D721Med (cell line): Measurements from ENCODE around the gene TEX35.

Experiments
- DNase-seq: peaks from one replicate; pipeline ENCODE4 v3.0.0; 2011; ENCODE audit warnings: low spot score; ENCODE audit not compliant: insufficient read length
- FAIRE-seq: peaks from 2 replicates; lab custom pipeline; 2011; peaks lifted over from hg19 to GRCh38; lab: Jason Lieb, UNC
- CTCF ChIP-seq: IDR thresholded peaks from 2 replicates; pipeline ENCODE4 v1.5.1; 2012; ENCODE audit warnings: mild to moderate bottlenecking, control low read depth; ENCODE audit not compliant: insufficient read depth; ENCODE audit errors: missing control alignments

TEX35 gene

DNA sequence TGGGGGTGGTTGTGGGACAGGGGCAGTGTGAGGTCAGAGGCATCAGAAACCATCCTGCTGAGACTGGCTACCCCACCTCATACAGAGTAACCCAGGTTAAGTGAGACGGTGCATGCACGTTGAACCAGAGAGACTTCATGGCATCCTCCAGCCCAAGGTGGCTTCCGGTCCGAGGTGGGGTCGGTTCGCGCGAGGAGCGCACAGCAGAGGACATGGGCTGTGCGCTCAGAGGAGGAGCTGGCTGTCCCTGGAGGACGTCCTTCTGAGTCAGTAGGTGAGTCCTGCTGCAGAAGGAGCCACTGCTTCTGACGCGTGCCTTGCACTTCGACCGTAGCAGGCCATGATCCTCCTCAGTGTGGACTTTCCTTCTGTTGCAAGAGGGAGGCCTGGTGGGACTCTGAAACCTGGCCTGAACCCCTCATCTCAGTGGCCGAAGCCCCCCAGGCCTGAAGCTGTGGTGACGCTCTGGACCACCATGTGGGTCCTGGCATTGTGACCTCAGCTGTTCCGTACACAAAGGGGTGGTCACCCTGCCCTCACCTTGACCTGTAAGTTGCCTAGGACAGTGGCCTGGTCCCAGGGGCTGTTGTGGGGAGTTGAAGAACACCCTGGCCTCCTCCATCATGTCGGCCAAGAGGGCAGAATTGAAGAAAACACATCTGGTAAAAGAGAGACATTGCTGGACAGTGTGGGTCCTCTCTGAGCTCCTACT, at the start of gene TEX35:
TEX35 (plus strand) TSS at position 544 of the 712 bp plus-strand sequence; CDS start at position 624, 80 bp downstream.
- no peak for DNase-seq
- TF ChIP-seq CTCF = no peak
- FAIRE-seq = no peak

DNA sequence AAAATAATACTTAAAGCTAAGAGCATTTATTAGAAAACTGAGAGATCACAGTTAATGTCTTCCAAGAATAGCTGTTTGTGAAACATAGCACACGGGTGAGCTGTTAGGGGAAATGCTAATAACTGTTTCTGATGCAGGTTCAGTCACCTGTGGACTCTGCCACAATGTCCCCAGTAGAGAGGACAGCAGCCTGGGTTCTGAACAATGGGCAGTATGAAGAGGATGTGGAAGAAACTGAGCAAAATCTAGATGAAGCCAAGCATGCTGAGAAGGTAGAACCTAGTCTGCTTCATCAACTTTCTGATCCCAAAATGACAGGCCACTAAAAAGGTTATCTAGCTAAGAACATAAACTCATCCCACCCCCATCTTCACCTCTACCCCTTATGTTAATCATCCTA, 48.8 kb upstream of the TEX35 start:
- FAIRE-seq (no peak), DNase-seq (no peak)
- TF ChIP-seq CTCF = no peak

DNA sequence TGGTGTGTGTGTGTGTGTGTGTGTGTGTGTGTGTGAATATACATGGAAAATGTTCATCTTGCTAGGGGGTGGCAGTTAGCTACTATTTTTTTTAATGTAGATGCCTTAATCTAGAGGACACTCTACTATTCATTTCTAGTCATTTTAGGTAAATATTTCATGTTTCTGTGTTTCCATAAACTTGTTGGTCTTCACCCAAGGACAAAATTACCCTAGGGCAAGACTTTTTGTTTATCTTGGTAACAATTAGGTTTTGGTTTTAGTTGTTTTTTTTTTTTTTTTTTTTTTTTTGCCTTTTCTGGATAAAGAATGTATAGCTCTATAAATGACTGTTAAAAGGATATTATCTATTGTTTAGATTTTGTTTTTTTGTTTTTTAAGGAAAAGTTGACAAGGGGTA, 48.3 kb upstream of the TEX35 start:
- FAIRE-seq (no peak), DNase-seq (no peak)
- no peak for TF ChIP-seq CTCF

DNA sequence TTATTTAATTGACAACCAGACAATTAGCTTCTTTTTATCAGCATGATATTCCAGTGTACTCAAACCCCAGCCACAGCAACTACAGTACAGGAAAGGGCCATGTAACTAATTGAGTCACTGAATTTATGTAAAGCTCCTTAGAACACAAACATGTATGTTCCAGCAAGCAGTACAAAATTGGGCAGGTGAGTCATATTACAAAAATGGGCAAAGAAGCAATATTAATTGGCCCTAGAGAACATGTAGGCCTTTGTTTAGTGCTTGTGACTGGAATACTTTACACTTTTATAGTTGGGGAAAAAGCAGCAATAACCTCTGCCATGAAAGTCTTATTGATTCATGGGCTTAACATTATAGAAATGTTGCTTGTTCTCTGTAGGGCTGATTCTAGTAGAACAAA, 47.9 kb upstream of the TEX35 start:
- FAIRE-seq (no peak), DNase-seq (no peak)
- no peak for TF ChIP-seq CTCF

GRCh38 chr1:178467837-178468236, 45.1 kb upstream of the TEX35 start:
- DNase-seq (no peak), FAIRE-seq (no peak)
- no peak for TF ChIP-seq CTCF

GRCh38 chr1:178470411-178470960, 42.4 kb upstream of the TEX35 start:
- FAIRE-seq (no peak), DNase-seq (no peak)
- TF ChIP-seq CTCF = no peak

DNA sequence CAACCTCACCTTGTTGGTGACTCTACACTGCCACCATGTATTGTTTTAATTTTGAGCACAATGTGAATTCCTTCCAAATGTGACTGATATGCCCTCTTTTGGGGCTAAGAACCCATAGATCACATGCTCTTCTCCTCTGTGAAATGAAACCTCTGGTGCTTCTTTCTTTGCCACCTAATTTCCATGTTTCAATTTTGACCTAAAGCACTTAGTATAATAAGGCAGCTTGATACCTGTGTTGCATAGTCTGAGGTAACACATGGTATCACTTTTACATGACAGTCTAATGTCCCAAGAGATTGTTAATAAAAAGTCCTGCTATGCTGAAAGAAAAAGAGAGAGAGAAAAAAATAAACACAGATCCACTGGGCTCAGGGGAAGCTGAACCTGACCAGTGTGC, 40.4 kb upstream of the TEX35 start:
- FAIRE-seq (no peak), DNase-seq (no peak)
- TF ChIP-seq CTCF = no peak
